ENCODE results near the gene ENSA. TPM values are rescaled to one million over a fixed set of nuclear protein-coding genes. Genes with fewer than 3 reads are reported as not detected.
"Not testable (repeated sequence)": the region's sequence is repeated elsewhere in the genome, so short reads cannot be mapped to it uniquely, and the experiment has no call there.

ENSA gene
- 159 and 225 TPM in 2 replicates for total RNA-seq

GRCh38 chr1:150629115-150629928 lies at the start of gene ENSA:
Gene ENSA, minus strand, starts transcription at chr1:150629612. Its CDS starts 142 bp downstream, at chr1:150629470.
- TF ChIP-seq CTCF (conservative IDR thresholded peaks at IDR 0.05; ENCODE audit: low read depth, low read length): no peak
- peak within 1 kb of the TSS; percentile 80 for H3K4me3 ChIP-seq (ENCODE audit: low read depth, low read length)
- peak; percentile 96 for DNase-seq (ENCODE audit: low read depth)

- no peak for DNase-seq (ENCODE audit: low read depth)
- no peak overlapping the region for H3K4me3 ChIP-seq (ENCODE audit: low read depth, low read length)
- no peak for TF ChIP-seq CTCF (conservative IDR thresholded peaks at IDR 0.05; ENCODE audit: low read depth, low read length)
Observed at GRCh38 chr1:150678988-150679387, 49.6 kb upstream of the ENSA start.

GRCh38 chr1:150674881-150675280 lies 45.5 kb upstream of the ENSA start:
- no peak for DNase-seq (ENCODE audit: low read depth)
- no peak for TF ChIP-seq CTCF (conservative IDR thresholded peaks at IDR 0.05; ENCODE audit: low read depth, low read length)
- no peak overlapping the region for H3K4me3 ChIP-seq (ENCODE audit: low read depth, low read length)

- no peak overlapping the region for H3K4me3 ChIP-seq (ENCODE audit: low read depth, low read length)
- no peak for TF ChIP-seq CTCF (conservative IDR thresholded peaks at IDR 0.05; ENCODE audit: low read depth, low read length)
- DNase-seq (ENCODE audit: low read depth): no peak
Observed at GRCh38 chr1:150663321-150663720, 33.9 kb upstream of the ENSA start.

- H3K4me3 ChIP-seq (ENCODE audit: low read depth, low read length): no peak overlapping the region
- TF ChIP-seq CTCF (conservative IDR thresholded peaks at IDR 0.05; ENCODE audit: low read depth, low read length): no peak
- no peak for DNase-seq (ENCODE audit: low read depth)
Observed at GRCh38 chr1:150662811-150663210, 33.4 kb upstream of the ENSA start.

- TF ChIP-seq CTCF (conservative IDR thresholded peaks at IDR 0.05; ENCODE audit: low read depth, low read length): no peak
- no peak for DNase-seq (ENCODE audit: low read depth)
- no peak overlapping the region for H3K4me3 ChIP-seq (ENCODE audit: low read depth, low read length)
Observed at GRCh38 chr1:150661156-150661555, 31.7 kb upstream of the ENSA start.

GRCh38 chr1:150660584-150660983 lies 31.2 kb upstream of the ENSA start:
- no peak overlapping the region for H3K4me3 ChIP-seq (ENCODE audit: low read depth, low read length)
- TF ChIP-seq CTCF (conservative IDR thresholded peaks at IDR 0.05; ENCODE audit: low read depth, low read length): no peak
- no peak for DNase-seq (ENCODE audit: low read depth)

GRCh38 chr1:150657064-150657463 lies 27.7 kb upstream of the ENSA start:
- DNase-seq (ENCODE audit: low read depth); H3K4me3 ChIP-seq (ENCODE audit: low read depth, low read length): not testable (repeated sequence)

GRCh38 chr1:150654635-150655034 lies 25.2 kb upstream of the ENSA start:
- H3K4me3 ChIP-seq (ENCODE audit: low read depth, low read length); DNase-seq (ENCODE audit: low read depth): not testable (repeated sequence)
